ENCODE data around the gene IPO4.

DNA sequence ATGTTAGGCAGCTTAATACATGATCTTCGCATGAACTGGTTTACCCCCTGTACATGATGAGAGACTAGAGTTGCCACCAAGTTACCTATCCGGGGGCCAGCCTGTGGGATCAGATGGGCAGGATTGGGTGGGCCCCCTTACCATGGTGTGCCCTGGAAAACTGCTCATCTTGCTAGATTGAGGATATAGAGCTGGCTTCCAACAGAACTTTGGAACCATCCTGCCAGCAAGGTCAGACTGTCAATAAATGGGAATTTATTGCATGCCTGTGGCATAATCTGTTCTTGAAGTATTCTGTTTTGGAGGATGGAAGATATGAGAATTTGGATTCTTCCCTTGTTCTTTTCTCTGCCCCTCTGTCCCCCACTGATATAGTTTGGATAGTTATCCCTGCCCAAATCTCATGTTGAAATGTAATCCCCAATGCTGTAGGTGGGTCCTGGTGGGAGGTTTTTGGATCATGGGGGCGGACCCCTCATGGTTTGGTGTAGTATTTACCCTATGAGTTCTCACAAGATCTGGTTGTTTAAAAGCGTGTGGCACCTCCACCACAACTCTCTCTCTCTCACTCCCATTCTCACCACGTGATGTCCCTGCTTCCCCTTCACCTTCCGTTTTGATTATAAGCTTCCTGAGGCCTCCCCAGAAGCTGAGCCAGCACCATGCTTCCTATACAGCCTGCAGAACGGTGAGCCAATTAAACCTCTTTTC, 10.4 kb upstream of the IPO4 start:
- TF ChIP-seq, protein P1, sequence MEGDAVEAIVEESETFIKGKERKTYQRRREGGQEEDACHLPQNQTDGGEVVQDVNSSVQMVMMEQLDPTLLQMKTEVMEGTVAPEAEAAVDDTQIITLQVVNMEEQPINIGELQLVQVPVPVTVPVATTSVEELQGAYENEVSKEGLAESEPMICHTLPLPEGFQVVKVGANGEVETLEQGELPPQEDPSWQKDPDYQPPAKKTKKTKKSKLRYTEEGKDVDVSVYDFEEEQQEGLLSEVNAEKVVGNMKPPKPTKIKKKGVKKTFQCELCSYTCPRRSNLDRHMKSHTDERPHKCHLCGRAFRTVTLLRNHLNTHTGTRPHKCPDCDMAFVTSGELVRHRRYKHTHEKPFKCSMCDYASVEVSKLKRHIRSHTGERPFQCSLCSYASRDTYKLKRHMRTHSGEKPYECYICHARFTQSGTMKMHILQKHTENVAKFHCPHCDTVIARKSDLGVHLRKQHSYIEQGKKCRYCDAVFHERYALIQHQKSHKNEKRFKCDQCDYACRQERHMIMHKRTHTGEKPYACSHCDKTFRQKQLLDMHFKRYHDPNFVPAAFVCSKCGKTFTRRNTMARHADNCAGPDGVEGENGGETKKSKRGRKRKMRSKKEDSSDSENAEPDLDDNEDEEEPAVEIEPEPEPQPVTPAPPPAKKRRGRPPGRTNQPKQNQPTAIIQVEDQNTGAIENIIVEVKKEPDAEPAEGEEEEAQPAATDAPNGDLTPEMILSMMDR (conservative IDR thresholded peaks at IDR 0.05), result no peak
- TF ChIP-seq ZFX (IDR thresholded peaks at IDR 0.05), result no peak

Measured in C4-2B (cell line).